ENCODE measurements around the gene LRCH1.

DNA sequence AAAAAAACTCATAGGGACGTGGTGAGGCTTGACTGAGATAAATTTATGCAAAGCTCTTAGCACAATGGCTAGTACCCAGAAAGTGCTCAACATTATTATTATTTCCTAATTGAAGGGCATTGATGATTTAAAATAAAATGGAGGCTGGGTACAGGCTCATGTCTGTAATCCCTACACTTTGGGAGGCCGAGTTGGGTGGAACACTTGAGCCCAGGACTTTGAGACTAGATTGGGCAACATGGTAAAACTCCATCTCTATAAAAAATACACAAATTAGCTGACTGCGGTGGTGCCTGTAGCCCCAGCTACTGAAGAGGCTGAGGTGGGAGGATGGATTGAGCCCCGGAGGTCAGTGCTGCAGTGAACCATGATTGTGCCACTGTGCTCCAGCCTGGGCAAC lies 49.6 kb downstream of the LRCH1 start:
- no peak for TF ChIP-seq RAD21 (IDR thresholded peaks at IDR 0.05; ENCODE audit: low read depth)
- TF ChIP-seq, protein P1, sequence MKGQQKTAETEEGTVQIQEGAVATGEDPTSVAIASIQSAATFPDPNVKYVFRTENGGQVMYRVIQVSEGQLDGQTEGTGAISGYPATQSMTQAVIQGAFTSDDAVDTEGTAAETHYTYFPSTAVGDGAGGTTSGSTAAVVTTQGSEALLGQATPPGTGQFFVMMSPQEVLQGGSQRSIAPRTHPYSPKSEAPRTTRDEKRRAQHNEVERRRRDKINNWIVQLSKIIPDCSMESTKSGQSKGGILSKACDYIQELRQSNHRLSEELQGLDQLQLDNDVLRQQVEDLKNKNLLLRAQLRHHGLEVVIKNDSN (IDR thresholded peaks at IDR 0.05), result no peak
- no peak for TF ChIP-seq ZBTB7A (IDR thresholded peaks at IDR 0.05; ENCODE audit: low read depth)
- TF ChIP-seq EP300 (IDR thresholded peaks at IDR 0.05; ENCODE audit: borderline replicate concordance), result no peak
- TF ChIP-seq TCF12 (IDR thresholded peaks at IDR 0.05; ENCODE audit: low read depth), result no peak
- no peak for TF ChIP-seq TAF1 (IDR thresholded peaks at IDR 0.05; ENCODE audit: low read depth)
- no peak for TF ChIP-seq CEBPB (IDR thresholded peaks at IDR 0.05)
- TF ChIP-seq, protein P2, sequence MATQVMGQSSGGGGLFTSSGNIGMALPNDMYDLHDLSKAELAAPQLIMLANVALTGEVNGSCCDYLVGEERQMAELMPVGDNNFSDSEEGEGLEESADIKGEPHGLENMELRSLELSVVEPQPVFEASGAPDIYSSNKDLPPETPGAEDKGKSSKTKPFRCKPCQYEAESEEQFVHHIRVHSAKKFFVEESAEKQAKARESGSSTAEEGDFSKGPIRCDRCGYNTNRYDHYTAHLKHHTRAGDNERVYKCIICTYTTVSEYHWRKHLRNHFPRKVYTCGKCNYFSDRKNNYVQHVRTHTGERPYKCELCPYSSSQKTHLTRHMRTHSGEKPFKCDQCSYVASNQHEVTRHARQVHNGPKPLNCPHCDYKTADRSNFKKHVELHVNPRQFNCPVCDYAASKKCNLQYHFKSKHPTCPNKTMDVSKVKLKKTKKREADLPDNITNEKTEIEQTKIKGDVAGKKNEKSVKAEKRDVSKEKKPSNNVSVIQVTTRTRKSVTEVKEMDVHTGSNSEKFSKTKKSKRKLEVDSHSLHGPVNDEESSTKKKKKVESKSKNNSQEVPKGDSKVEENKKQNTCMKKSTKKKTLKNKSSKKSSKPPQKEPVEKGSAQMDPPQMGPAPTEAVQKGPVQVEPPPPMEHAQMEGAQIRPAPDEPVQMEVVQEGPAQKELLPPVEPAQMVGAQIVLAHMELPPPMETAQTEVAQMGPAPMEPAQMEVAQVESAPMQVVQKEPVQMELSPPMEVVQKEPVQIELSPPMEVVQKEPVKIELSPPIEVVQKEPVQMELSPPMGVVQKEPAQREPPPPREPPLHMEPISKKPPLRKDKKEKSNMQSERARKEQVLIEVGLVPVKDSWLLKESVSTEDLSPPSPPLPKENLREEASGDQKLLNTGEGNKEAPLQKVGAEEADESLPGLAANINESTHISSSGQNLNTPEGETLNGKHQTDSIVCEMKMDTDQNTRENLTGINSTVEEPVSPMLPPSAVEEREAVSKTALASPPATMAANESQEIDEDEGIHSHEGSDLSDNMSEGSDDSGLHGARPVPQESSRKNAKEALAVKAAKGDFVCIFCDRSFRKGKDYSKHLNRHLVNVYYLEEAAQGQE (IDR thresholded peaks at IDR 0.05; ENCODE audit: low read depth), result no peak
